ENCODE results near the gene NPAS3.

DNA sequence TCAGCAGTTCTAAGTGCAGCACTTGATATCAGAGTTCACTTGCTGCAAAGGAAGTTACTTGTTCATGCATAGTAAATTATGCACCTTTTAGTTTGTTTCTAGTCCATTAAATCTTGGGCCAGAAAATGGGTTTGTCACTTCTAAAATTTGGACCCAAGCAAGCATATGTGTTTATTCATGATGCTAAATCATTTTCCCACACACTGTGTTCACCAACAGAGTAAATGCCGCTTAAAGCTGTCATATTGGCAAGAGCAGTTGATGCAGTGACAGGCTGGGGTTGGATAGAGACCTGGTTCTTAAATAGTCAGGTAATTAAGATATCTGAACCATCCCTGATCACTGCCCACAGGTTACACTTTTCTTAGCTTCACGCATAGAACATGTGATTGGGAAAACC lies 602.5 kb downstream of the NPAS3 start:
- TF ChIP-seq, protein P1, sequence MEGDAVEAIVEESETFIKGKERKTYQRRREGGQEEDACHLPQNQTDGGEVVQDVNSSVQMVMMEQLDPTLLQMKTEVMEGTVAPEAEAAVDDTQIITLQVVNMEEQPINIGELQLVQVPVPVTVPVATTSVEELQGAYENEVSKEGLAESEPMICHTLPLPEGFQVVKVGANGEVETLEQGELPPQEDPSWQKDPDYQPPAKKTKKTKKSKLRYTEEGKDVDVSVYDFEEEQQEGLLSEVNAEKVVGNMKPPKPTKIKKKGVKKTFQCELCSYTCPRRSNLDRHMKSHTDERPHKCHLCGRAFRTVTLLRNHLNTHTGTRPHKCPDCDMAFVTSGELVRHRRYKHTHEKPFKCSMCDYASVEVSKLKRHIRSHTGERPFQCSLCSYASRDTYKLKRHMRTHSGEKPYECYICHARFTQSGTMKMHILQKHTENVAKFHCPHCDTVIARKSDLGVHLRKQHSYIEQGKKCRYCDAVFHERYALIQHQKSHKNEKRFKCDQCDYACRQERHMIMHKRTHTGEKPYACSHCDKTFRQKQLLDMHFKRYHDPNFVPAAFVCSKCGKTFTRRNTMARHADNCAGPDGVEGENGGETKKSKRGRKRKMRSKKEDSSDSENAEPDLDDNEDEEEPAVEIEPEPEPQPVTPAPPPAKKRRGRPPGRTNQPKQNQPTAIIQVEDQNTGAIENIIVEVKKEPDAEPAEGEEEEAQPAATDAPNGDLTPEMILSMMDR (IDR thresholded peaks at IDR 0.05) = no peak
- TF ChIP-seq POLR2A (IDR thresholded peaks at IDR 0.05) = no peak
